H1 (cell line): Measurements from ENCODE around the gene TEAD3. TPM values are rescaled to one million over a fixed set of nuclear protein-coding genes. Genes with fewer than 3 reads are reported as not detected.

Experiments used
- CTCF ChIA-PET: fragments of 300-600 bp; sonication (Branson Sonifier 250); formaldehyde crosslinking; loops from one replicate; lab custom pipeline; 2021; ENCODE audit not compliant: partially characterized antibody; lab: Charles Lee
- POLR2A ChIA-PET: fragments of 300-600 bp; sonication (Branson Sonifier 250); formaldehyde crosslinking; loops from one replicate; lab custom pipeline; 2021; ENCODE audit warnings: inconsistent platforms; ENCODE audit not compliant: partially characterized antibody; lab: Charles Lee
- DNase-seq, 2 experiments: peaks; one replicate each; pipeline versions ENCODE4 v3.0.0 to v3.0.0-alpha.2; 2010 to 2022; ENCODE audit warnings: low spot score in 2 of 2, low read depth in 1 of 2, mixed read lengths in 1 of 2
- FAIRE-seq: peaks from 2 replicates; lab custom pipeline; 2011; peaks lifted over from hg19 to GRCh38; lab: Jason Lieb, UNC
- H2AFZ ChIP-seq: 2 replicates; pipeline ENCODE4 v1.8.1; 2012; ENCODE audit warnings: low read length, inconsistent platforms
- H2AK5ac ChIP-seq: 2 replicates; pipeline ENCODE4 v1.6.1; 2013; ENCODE audit warnings: low read depth, low read length
- H2BK120ac ChIP-seq: replicated peaks from 2 replicates; pipeline ENCODE3; 2013; ENCODE audit warnings: low read depth, low read length, inconsistent platforms
- H2BK12ac ChIP-seq: 2 replicates; pipeline ENCODE4 v1.6.1; 2013; ENCODE audit warnings: low read depth, low read length
- H2BK15ac ChIP-seq: 2 replicates; pipeline ENCODE4 v1.6.1; 2013; ENCODE audit warnings: low read length
- H2BK20ac ChIP-seq: 2 replicates; pipeline ENCODE4 v1.6.1; 2013; ENCODE audit warnings: low read length
- H2BK5ac ChIP-seq: 2 replicates; pipeline ENCODE4 v1.6.1; 2013; ENCODE audit warnings: low read depth, low read length
- H3K14ac ChIP-seq: 2 replicates; pipeline ENCODE4 v1.6.1; 2013; ENCODE audit warnings: inconsistent platforms; ENCODE audit not compliant: insufficient read length
- H3K18ac ChIP-seq: 2 replicates; pipeline ENCODE4 v1.6.1; 2013; ENCODE audit warnings: low read length; ENCODE audit errors: extremely low read depth
- H3K23ac ChIP-seq: 2 replicates; pipeline ENCODE4 v1.6.1; 2013; ENCODE audit warnings: inconsistent platforms; ENCODE audit not compliant: insufficient read length
- H3K23me2 ChIP-seq: 2 replicates; pipeline ENCODE4 v1.6.1; 2013; ENCODE audit warnings: low read depth, low read length
- H3K27ac ChIP-seq: 2 replicates; pipeline ENCODE4 v1.6.1; 2011; ENCODE audit warnings: low read depth, low read length, inconsistent platforms
- H3K27me3 ChIP-seq, 4 experiments: replicated peaks in 1 of 4; 1 replicate in 1 of 4; 2 replicates in 3 of 4; pipeline versions ENCODE4 v1.6.1 to v1.8.1; 2011 to 2013; ENCODE audit warnings: low read length in 3 of 4, mild to moderate bottlenecking in 3 of 4, inconsistent platforms in 2 of 4, mixed read lengths in 2 of 4, moderate library complexity in 1 of 4; ENCODE audit not compliant: control insufficient read depth in 3 of 4, insufficient read depth in 3 of 4; ENCODE audit errors: extremely low read depth in 1 of 4
- H3K36me3 ChIP-seq, 4 experiments: 2 replicates each; pipeline versions ENCODE4 v1.6.1 to v1.8.1; 2011 to 2013; ENCODE audit warnings: mild to moderate bottlenecking in 4 of 4, low read length in 3 of 4, moderate library complexity in 2 of 4, control low read depth in 1 of 4, inconsistent platforms in 1 of 4; ENCODE audit not compliant: insufficient read depth in 4 of 4, control insufficient read depth in 2 of 4
- H3K4ac ChIP-seq: replicated peaks from 2 replicates; pipeline ENCODE3; 2013; ENCODE audit warnings: low read length, low read depth, mixed read lengths, inconsistent platforms; ENCODE audit not compliant: insufficient read length
- H3K4me1 ChIP-seq, 4 experiments: replicated peaks in 1 of 4; 1 replicate in 1 of 4; 2 replicates in 3 of 4; pipeline versions ENCODE4 v1.6.1 to v1.8.1; 2011 to 2013; ENCODE audit warnings: low read length in 3 of 4, inconsistent platforms in 2 of 4, mixed read lengths in 1 of 4; ENCODE audit not compliant: insufficient read depth in 4 of 4, control insufficient read depth in 3 of 4
- H3K4me2 ChIP-seq, 2 experiments: 2 replicates each; pipeline versions ENCODE4 v1.6.1 to v1.8.1; 2011 to 2013; ENCODE audit warnings: low read depth in 2 of 2, low read length in 2 of 2, control low read depth in 1 of 2, inconsistent platforms in 1 of 2, mild to moderate bottlenecking in 1 of 2; ENCODE audit not compliant: insufficient read depth in 1 of 2
- H3K4me3 ChIP-seq, 4 experiments: fragments of 200-600, 300-600 bp in 1 of 4; sonication (generic), shearing (Covaris generic), sonication (Bioruptor Twin) in 1 of 4; 2 replicates each; pipeline versions ENCODE4 v1.5.1 to v1.8.1; 2011 to 2016; ENCODE audit warnings: low read length in 4 of 4, low read depth in 3 of 4, control low read depth in 2 of 4, inconsistent platforms in 2 of 4, mild to moderate bottlenecking in 2 of 4, mixed read lengths in 1 of 4, moderate library complexity in 1 of 4; ENCODE audit not compliant: insufficient read depth in 2 of 4; ENCODE audit errors: extremely low read depth in 1 of 4
- H3K56ac ChIP-seq: replicated peaks from 2 replicates; pipeline ENCODE3; 2013; ENCODE audit warnings: low read depth, mild to moderate bottlenecking, mixed read lengths, low read length, inconsistent platforms; ENCODE audit not compliant: insufficient read length
- H3K79me1 ChIP-seq: 2 replicates; pipeline ENCODE4 v1.6.1; 2013; ENCODE audit warnings: low read depth, low read length, control low read depth
- H3K79me2 ChIP-seq, 2 experiments: 2 replicates each; pipeline versions ENCODE4 v1.6.1 to v1.8.1; 2012 to 2013; ENCODE audit warnings: low read length in 2 of 2, mild to moderate bottlenecking in 2 of 2, inconsistent platforms in 1 of 2; ENCODE audit not compliant: insufficient read depth in 2 of 2, control insufficient read depth in 1 of 2
- H3K9ac ChIP-seq, 4 experiments: replicated peaks in 1 of 4; 1 replicate in 1 of 4; 2 replicates in 3 of 4; pipeline versions ENCODE4 v1.6.1 to v1.8.1; 2011 to 2013; ENCODE audit warnings: low read depth in 3 of 4, low read length in 3 of 4, control low read depth in 2 of 4, mild to moderate bottlenecking in 2 of 4, moderate library complexity in 2 of 4, inconsistent platforms in 1 of 4; ENCODE audit errors: extremely low read depth in 1 of 4
- H3K9me3 ChIP-seq, 2 experiments: 2 replicates each; pipeline versions ENCODE4 v1.6.1 to v1.8.1; 2012 to 2013; ENCODE audit warnings: mild to moderate bottlenecking in 2 of 2, moderate library complexity in 2 of 2, control low read depth in 1 of 2, inconsistent platforms in 1 of 2, low read depth in 1 of 2, low read length in 1 of 2, mixed read lengths in 1 of 2; ENCODE audit not compliant: insufficient read depth in 2 of 2
- H4K20me1 ChIP-seq, 2 experiments: replicated peaks in 1 of 2; 2 replicates each; pipeline versions ENCODE3 to v1.8.1; 2011 to 2013; ENCODE audit warnings: inconsistent platforms in 2 of 2, low read length in 2 of 2, mild to moderate bottlenecking in 1 of 2; ENCODE audit not compliant: insufficient read depth in 2 of 2, control insufficient read depth in 1 of 2
- H4K5ac ChIP-seq: 2 replicates; pipeline ENCODE4 v1.6.1; 2013; ENCODE audit warnings: low read length, low read depth, mixed read lengths, inconsistent platforms; ENCODE audit not compliant: insufficient read length
- H4K8ac ChIP-seq: 2 replicates; pipeline ENCODE4 v1.8.0; 2013; ENCODE audit warnings: mild to moderate bottlenecking, moderate library complexity, low read length, inconsistent platforms; ENCODE audit not compliant: insufficient read depth; ENCODE audit errors: extremely low read depth
- H4K91ac ChIP-seq: replicated peaks from 2 replicates; pipeline ENCODE3; 2013; ENCODE audit warnings: low read length, mixed read lengths, inconsistent platforms; ENCODE audit not compliant: insufficient read length
- FOSL1 ChIP-seq: IDR thresholded peaks from 2 replicates; pipeline ENCODE4 v1.6.1; 2011; ENCODE audit warnings: mild to moderate bottlenecking, low read depth, low read length, moderate library complexity; ENCODE audit not compliant: insufficient read depth
- POLR2AphosphoS5 ChIP-seq: IDR thresholded peaks from 2 replicates; pipeline ENCODE4 v1.6.1; 2011; ENCODE audit warnings: low read depth, low read length
- RFX5 ChIP-seq: IDR thresholded peaks from 2 replicates; pipeline ENCODE4 v1.6.1; 2011; ENCODE audit warnings: low read depth, low read length, improper control_type of control experiment, borderline replicate concordance
- SP1 ChIP-seq: IDR thresholded peaks from 2 replicates; pipeline ENCODE4 v1.6.1; 2011; ENCODE audit warnings: low read depth, low read length
- polyA plus RNA-seq, 7 experiments: library from polyadenylated mRNA; depleted of rRNA in 3 of 7; stranded (reverse) in 5 of 7; unstranded in 2 of 7; fragments of >200 nt in 5 of 7; fragments of 200-250 nt in 2 of 7; gene quantifications; 1 replicate in 5 of 7; 2 replicates in 1 of 7; 4 replicates in 1 of 7; pipeline versions ENCODE4 v1.2.1 to v1.2.3, GENCODE V29; 2011 to 2013; ENCODE audit warnings: missing spikeins in 2 of 7, mixed read lengths in 2 of 7
- total RNA-seq: library from RNA; stranded (reverse); fragmentation: NEBNext Ultra II Directional; extraction: Animal tissue kit (Norgen Biotek cat#: 25700); gene quantifications from 2 replicates; pipeline ENCODE4 v1.2.1, GENCODE V29; 2021

TEAD3 gene
- total and polyA plus RNA-seq, 2 of the 8 experiments (the other 6 are each of a cell fraction or from before 2014, with no cell fraction given), result 20.1 to 28.7 TPM

DNA sequence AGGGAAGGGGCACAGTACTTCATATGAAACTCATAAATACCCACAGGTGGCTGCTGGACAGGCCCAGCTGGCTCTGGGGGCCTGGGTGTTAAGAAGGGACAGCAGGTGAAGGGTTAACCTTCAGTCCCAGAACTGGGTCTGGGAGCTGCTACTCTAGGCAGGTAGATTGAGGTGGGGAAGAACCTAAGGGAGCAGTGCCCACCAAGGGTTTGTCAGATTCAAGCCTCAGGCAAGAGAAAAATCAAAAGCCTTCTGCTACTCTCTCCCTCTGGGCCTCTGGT, 23.1 kb downstream of the TEAD3 start:
- no peak overlapping the region for H2BK15ac ChIP-seq
- FAIRE-seq, result no peak

More for the DNA sequence above, 23.1 kb downstream of the TEAD3 start:
- no peaks in the 10 kb centered on the region for H3K27me3 ChIP-seq
- H2BK12ac ChIP-seq, result no peak overlapping the region
- H3K79me1 ChIP-seq, result peaks cover 4% of the 10 kb centered on the region; the same call in 1 of the 2 replicates
- peaks cover 24 to 64% (median 32%) of the 10 kb centered on the region in 4 experiments for H3K36me3 ChIP-seq
- no peak overlapping the region for H2BK120ac ChIP-seq
- H2BK5ac ChIP-seq, result no peak overlapping the region
- CTCF ChIA-PET, result interaction anchor here (0.6 to 2.7 kb wide), 7 partner anchors 8 to 126 kb away, joined by 3 to 8 read pairs (median 3); no protein-coding TSS in a partner anchor
- no peak overlapping the region for H4K8ac ChIP-seq
- H3K9me3 ChIP-seq, result no peaks in the 10 kb centered on the region
- H2AK5ac ChIP-seq, result no peak overlapping the region
- peaks cover 0 to 8% (median 5%) of the 10 kb centered on the region in 4 experiments; a peak in 6 of 7 replicates for H3K4me1 ChIP-seq
- H3K4me2 ChIP-seq, result no peak overlapping the region
- no peak overlapping the region; the same call in 1 of the 2 replicates for H3K18ac ChIP-seq
- H4K5ac ChIP-seq, result no peak overlapping the region
- no peak overlapping the region for H3K56ac ChIP-seq
- peaks cover 10 to 24% of the 10 kb centered on the region in 2 experiments for H3K79me2 ChIP-seq
- H4K91ac ChIP-seq, result no peak overlapping the region
- no peak overlapping the region for H3K9ac ChIP-seq
- H4K20me1 ChIP-seq, result peaks cover 32 to 33% of the 10 kb centered on the region in 2 experiments
- TF ChIP-seq POLR2AphosphoS5 (peak; percentile 77; the same call in 1 of the 2 replicates), FOSL1 (no peak), SP1 (no peak), RFX5 (no peak)
- DNase-seq, result peak in 1 of 2 experiments; percentile 53
- H2BK20ac ChIP-seq, result no peak overlapping the region
- H3K4ac ChIP-seq, result no peak overlapping the region
- no peak overlapping the region for H3K23ac ChIP-seq
- POLR2A ChIA-PET, result interaction anchor here (0.8 to 30.9 kb wide), 11 partner anchors 8 to 177 kb away, joined by 3 to 1319 read pairs (median 4); partner anchors contain the start of genes DEF6, FANCE and TEAD3
- H3K4me3 ChIP-seq, result no peak overlapping the region
- H3K14ac ChIP-seq, result no peak overlapping the region
- no peak overlapping the region for H3K27ac ChIP-seq
- no peak overlapping the region for H2AFZ ChIP-seq
- H3K23me2 ChIP-seq, result peaks cover 11% of the 10 kb centered on the region
